ENCODE data around the gene OST4. TPM values are rescaled to one million over a fixed set of nuclear protein-coding genes. Genes with fewer than 3 reads are reported as not detected.

The OST4 gene
- total and polyA plus RNA-seq, 7 donors: 244 to 688 (median 413) TPM

DNA sequence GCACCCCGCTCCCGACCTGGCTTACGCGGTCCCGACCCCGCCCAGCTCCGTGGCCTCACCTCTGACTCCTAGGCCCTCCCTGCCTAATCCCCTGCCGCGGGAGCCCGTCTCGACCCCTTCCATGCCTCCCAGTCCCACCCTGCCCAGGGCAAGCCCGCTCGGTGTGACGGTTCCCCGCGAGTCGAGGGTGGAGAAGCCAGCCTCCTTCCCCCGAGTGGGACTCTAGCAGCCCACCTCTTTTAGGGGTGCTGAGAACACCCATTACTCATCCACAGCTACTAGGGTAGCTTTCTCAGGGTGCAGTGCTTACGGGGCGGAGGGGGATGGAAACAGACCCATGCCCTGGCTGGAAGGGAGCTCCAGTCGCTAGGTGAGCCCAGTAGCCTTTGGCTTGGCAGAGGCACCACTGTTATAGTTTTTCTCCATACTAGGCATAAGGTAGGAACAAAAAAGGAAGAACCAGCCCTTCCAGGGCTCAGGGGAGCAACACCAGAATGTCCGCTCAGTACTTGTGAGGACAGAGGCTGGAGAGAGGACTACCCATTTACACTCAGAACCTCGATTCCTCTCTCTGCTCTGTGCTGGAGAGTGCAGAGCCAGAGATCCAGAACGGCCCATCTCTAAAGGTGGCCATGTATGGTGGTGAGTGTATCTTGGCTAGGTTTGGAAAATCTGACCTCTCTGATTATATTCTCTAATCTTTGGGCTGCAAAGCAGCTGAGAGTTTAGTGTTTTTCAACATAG lies 19.4 kb downstream of the OST4 start:
- no peak for TF ChIP-seq CTCF (IDR thresholded peaks at IDR 0.05)
- no peak for TF ChIP-seq EP300 (IDR thresholded peaks at IDR 0.05)
- TF ChIP-seq POLR2A (IDR thresholded peaks at IDR 0.05): no peak
- no peak for TF ChIP-seq POLR2AphosphoS5 (IDR thresholded peaks at IDR 0.05)

DNA sequence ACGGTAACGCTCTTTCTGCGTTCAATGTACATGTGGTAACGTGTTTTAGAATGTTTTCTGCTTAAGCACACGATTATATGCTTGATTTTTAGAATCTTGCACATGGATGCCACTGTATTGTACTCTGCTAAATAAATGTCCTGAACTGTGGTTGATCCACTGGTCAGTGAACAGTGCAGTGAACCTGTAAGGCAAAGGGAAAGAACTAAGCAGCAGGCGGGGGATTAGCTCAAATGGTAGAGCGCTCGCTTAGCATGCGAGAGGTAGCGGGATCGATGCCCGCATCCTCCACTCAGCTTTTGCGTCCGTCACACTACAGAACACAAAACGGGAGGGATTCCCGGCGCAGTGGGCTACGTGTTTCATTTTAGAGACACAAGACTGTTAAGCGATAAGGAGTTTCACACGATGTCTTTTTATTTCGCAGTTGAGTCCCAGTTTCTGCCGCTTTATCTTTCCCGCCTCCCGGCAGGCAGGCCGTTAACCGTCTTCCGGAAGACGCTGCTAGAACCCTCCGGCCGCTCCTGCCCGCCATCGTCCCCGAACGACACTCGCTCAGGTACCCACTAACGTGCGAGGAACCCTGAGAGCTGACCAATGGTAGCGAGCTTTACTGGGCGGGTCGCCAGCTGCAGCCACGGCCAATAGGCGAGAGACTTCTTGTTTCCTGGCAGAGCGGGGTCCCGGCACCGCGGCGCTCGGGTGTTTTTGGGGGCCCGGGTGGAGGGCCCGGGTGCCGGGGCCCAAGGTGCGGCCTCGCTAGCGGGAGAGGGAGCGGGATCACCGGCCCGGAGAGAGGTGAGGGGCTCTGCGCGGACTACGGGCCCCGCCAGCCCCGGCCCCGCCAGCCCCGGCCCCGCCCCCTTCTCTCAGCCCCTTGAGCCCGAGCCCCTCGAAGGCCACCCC lies 20.2 kb downstream of the OST4 start, which contains the start of gene AGBL5:
AGBL5 (plus strand) TSS at position 673 of the 906 bp plus-strand sequence. CDS start 1,291 bp downstream, outside the sequence.
- peak within 1 kb of the TSS; percentile 77 to 91 (median 84) for H3K4me3 ChIP-seq
- intact Hi-C loops (cut with DNase I): loop anchor here (1.0 kb wide), 4 partner anchors 19 to 35 kb away; partner anchors contain the start of genes KHK, OST4 and TMEM214
- 0 to 1% methylated on average over 67 of the region's 67 CpGs for WGBS, 2 donors

More for the DNA sequence above, 19.4 kb downstream of the OST4 start:
- H3K4me3 ChIP-seq: peak overlapping the region; percentile 77 to 91 (median 84)
- peaks cover 0 to 26% (median 17%) of the 10 kb centered on the region in 4 donors for H3K4me1 ChIP-seq
- peaks cover 12 to 40% (median 19%) of the 10 kb centered on the region in 4 donors for H3K36me3 ChIP-seq
- intact Hi-C loops (cut with DNase I): loop anchor here (1.0 kb wide), 1 partner anchor 19 kb away; the partner anchor contains the start of gene OST4
- H3K9me3 ChIP-seq: no peaks in the 10 kb centered on the region
- peak; percentile 80 for DNase-seq
- peak overlapping the region; percentile 90 to 96 (median 92) for H3K27ac ChIP-seq
- WGBS, 2 donors: 4 to 7% methylated on average over 24 of the region's 24 CpGs
- H3K27me3 ChIP-seq: no peaks in the 10 kb centered on the region

GRCh38 chr2:27050281-27050995 lies 21.0 kb downstream of the OST4 start:
- no peaks in the 10 kb centered on the region for H3K27me3 ChIP-seq
- peaks cover 8 to 23% (median 10%) of the 10 kb centered on the region in 4 donors for H3K36me3 ChIP-seq
- no peaks in the 10 kb centered on the region for H3K9me3 ChIP-seq
- peaks cover 0 to 26% (median 17%) of the 10 kb centered on the region in 4 donors for H3K4me1 ChIP-seq
- TF ChIP-seq CTCF (IDR thresholded peaks at IDR 0.05) (peak; percentile 51 to 77 (median 62)), POLR2A (IDR thresholded peaks at IDR 0.05) (no peak), POLR2AphosphoS5 (IDR thresholded peaks at IDR 0.05) (peak in 2 of 4 donors; percentile 4 to 56)
- WGBS, 2 donors: 0% methylated on average over 48 of the region's 48 CpGs
- H3K4me3 ChIP-seq: peak overlapping the region; percentile 77 to 91 (median 84)
- peak; percentile 96 for DNase-seq
- intact Hi-C loops (cut with DNase I): loop anchor here (1.0 kb wide), 3 partner anchors 18 to 36 kb away; partner anchors contain the start of genes KHK and TMEM214
- peak overlapping the region; percentile 90 to 96 (median 92) for H3K27ac ChIP-seq

More for the DNA sequence above, 20.2 kb downstream of the OST4 start, which contains the start of gene AGBL5:
- peaks cover 0 to 26% (median 17%) of the 10 kb centered on the region in 4 donors for H3K4me1 ChIP-seq
- peak within 1 kb of the TSS; percentile 90 to 96 (median 92) for H3K27ac ChIP-seq
- DNase-seq: peak; percentile 99
- peaks cover 12 to 32% (median 17%) of the 10 kb centered on the region in 4 donors for H3K36me3 ChIP-seq
- no peaks in the 10 kb centered on the region for H3K9me3 ChIP-seq
- no peaks in the 10 kb centered on the region for H3K27me3 ChIP-seq
- TF ChIP-seq POLR2AphosphoS5 (IDR thresholded peaks at IDR 0.05) (peak; percentile 81 to 90 (median 84)), POLR2A (IDR thresholded peaks at IDR 0.05) (peak; percentile 49 to 71), CTCF (IDR thresholded peaks at IDR 0.05) (no peak), EP300 (IDR thresholded peaks at IDR 0.05) (no peak)

Data from sigmoid colon (tissue), 7 donors.